Measurements from ENCODE around the gene ZFP36L2. TPM values are rescaled to one million over a fixed set of nuclear protein-coding genes. Genes with fewer than 3 reads are reported as not detected.

The ZFP36L2 gene
- total RNA-seq, 4 donors from 2014 or later, result 114 to 305 (median 208) TPM

DNA sequence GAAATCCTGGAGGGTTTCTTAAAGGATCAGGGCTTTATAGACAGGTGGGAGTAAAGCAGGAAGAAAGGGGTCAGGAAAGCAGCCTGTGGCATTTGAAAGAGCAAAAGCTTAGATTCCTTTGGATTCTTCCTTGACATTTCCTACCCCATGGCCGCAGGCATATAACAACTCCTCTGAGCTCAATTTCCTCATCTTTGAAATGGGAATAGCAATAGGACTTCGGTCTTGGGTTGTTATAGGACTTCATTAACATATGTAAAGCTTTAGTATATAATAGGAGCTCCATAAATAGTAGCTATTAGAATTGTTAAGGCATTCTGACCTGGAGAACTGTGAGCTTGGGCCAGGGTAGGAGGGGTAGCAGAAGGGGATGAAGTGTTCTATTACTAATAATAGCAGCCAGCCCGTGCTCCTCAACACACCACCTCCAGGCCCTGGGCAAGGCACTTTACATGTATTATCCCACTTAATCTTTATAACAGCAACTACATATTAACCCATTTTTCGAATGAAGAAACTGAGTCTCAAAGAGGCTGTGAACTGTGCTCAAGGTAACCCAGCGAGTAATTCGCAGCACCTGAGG is 10.6 kb downstream of the ZFP36L2 start:
- WGBS, 2 donors (ENCODE audit: low coverage in 1 of 2), result 77 to 86% methylated on average over 6 of the region's 6 CpGs
- Histone ChIP-seq H3K4me1 (peaks cover 19 to 38% (median 33%) of the 10 kb centered on the region in 4 donors), H3K27me3 (no peaks in the 10 kb centered on the region), H3K4me3 (no peak overlapping the region), H3K36me3 (no peaks in the 10 kb centered on the region), H3K9me3 (no peaks in the 10 kb centered on the region), H3K27ac (no peak overlapping the region)
- intact Hi-C loops (cut with DNase I; ENCODE audit: low total_unique reads) (no loop called here), in situ Hi-C loops (cut with MboI; ENCODE audit: low pct_ligation_motif_present in 1 of 4, low pct_unique_long_range_greater_than_20kb in 1 of 4, low sequenced_read_pairs in 3 of 4) (loop anchor here in 2 of 4 donors (5.0 to 10.0 kb wide), 2 partner anchors 48 to 51 kb away; no protein-coding TSS in a partner anchor)
- DNase-seq, result no peak
- TF ChIP-seq POLR2AphosphoS5 (IDR thresholded peaks at IDR 0.05) (peak in 1 of 3 donors; percentile 6), EP300 (IDR thresholded peaks at IDR 0.05; ENCODE audit: low read depth) (no peak)

DNA sequence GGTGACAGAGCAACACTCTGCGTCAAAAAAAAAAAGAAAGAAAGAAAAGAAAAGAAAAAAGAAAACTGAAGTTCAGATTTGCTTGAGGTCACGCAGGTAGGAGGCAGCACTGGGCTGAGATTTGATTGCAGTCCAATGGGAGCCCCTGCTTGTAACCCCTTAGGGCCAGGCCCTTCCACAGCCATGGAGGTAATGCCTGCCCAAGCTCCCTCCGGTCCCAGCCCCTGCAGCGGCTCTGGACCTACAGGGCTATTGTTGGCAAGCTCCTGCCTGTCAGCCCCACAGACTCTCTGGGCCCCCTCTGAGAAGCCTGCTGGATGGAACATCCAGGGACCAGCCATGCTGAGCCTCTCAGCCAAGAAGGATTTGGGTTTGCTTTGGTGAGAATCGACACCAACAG is 12.2 kb downstream of the ZFP36L2 start:
- no peak for TF ChIP-seq EP300 (IDR thresholded peaks at IDR 0.05; ENCODE audit: low read depth)
- TF ChIP-seq POLR2A (IDR thresholded peaks at IDR 0.05), result no peak
- TF ChIP-seq POLR2AphosphoS5 (IDR thresholded peaks at IDR 0.05), result no peak
- TF ChIP-seq CTCF (IDR thresholded peaks at IDR 0.05), result no peak
- in situ Hi-C loops (cut with MboI; ENCODE audit: low pct_ligation_motif_present in 1 of 4, low pct_unique_long_range_greater_than_20kb in 1 of 4, low sequenced_read_pairs in 3 of 4) (loop anchor here in 1 of 4 donors (10.0 kb wide), 1 partner anchor 49 kb away; no protein-coding TSS in a partner anchor), intact Hi-C loops (cut with DNase I; ENCODE audit: low total_unique reads) (no loop called here)
- Histone ChIP-seq H3K4me1 (peaks cover 27 to 39% (median 29%) of the 10 kb centered on the region in 4 donors), H3K4me3 (no peak overlapping the region), H3K27ac (no peak overlapping the region), H3K9me3 (no peaks in the 10 kb centered on the region), H3K36me3 (no peaks in the 10 kb centered on the region), H3K27me3 (no peaks in the 10 kb centered on the region)
- WGBS, 2 donors (ENCODE audit: low coverage in 1 of 2), result 93% methylated on average over 5 of the region's 5 CpGs; no CpG with 5 or more reads in 1 of the 2 donors
- DNase-seq, result no peak

- no peaks in the 10 kb centered on the region for H3K9me3 ChIP-seq
- in situ Hi-C loops (cut with MboI; ENCODE audit: low pct_ligation_motif_present in 1 of 4, low pct_unique_long_range_greater_than_20kb in 1 of 4, low sequenced_read_pairs in 3 of 4) (loop anchor here in 1 of 4 donors (10.0 kb wide), 1 partner anchor 48 kb away; no protein-coding TSS in a partner anchor), intact Hi-C loops (cut with DNase I; ENCODE audit: low total_unique reads) (no loop called here)
- H3K4me1 ChIP-seq, result peaks cover 14 to 27% (median 16%) of the 10 kb centered on the region in 4 donors
- peak overlapping the region in 3 of 4 donors; percentile 15 to 41 (median 40) for H3K27ac ChIP-seq
- whole genome bisulfite sequencing, 2 donors (ENCODE audit: low coverage in 1 of 2), result 84% methylated on average over 3 of the region's 3 CpGs; no CpG with 5 or more reads in 1 of the 2 donors
- DNase-seq, result no peak
- TF ChIP-seq POLR2AphosphoS5 (IDR thresholded peaks at IDR 0.05) (peak in 1 of 3 donors; percentile 5), CTCF (IDR thresholded peaks at IDR 0.05) (no peak)
- H3K27me3 ChIP-seq, result no peaks in the 10 kb centered on the region
- H3K4me3 ChIP-seq, result no peak overlapping the region
- H3K36me3 ChIP-seq, result no peaks in the 10 kb centered on the region
These were observed 13.5 kb downstream of the ZFP36L2 start for GRCh38 chr2:43212931-43213330.

GRCh38 chr2:43212216-43212835 is 14.1 kb downstream of the ZFP36L2 start:
- H3K27me3 ChIP-seq, result no peaks in the 10 kb centered on the region
- no peaks in the 10 kb centered on the region for H3K36me3 ChIP-seq
- intact Hi-C loops (cut with DNase I; ENCODE audit: low total_unique reads), result no loop called here
- no peak overlapping the region for H3K4me3 ChIP-seq
- in situ Hi-C loops (cut with MboI; ENCODE audit: low pct_ligation_motif_present in 1 of 4, low pct_unique_long_range_greater_than_20kb in 1 of 4, low sequenced_read_pairs in 3 of 4), result loop anchor here in 1 of 4 donors (10.0 kb wide), 1 partner anchor 48 kb away; no protein-coding TSS in a partner anchor
- peaks cover 8 to 23% (median 11%) of the 10 kb centered on the region in 4 donors for H3K4me1 ChIP-seq
- TF ChIP-seq POLR2A (IDR thresholded peaks at IDR 0.05) (no peak), CTCF (IDR thresholded peaks at IDR 0.05) (no peak), EP300 (IDR thresholded peaks at IDR 0.05; ENCODE audit: low read depth) (no peak), POLR2AphosphoS5 (IDR thresholded peaks at IDR 0.05) (no peak)
- peak overlapping the region in 3 of 4 donors; percentile 15 to 41 (median 40) for H3K27ac ChIP-seq
- DNase-seq, result no peak
- 88 to 94% methylated on average over 8 to 11 of the region's 11 CpGs for WGBS, 2 donors (ENCODE audit: low coverage in 1 of 2)
- H3K9me3 ChIP-seq, result no peaks in the 10 kb centered on the region

Measured in transverse colon (tissue), 4 donors.